ENCODE data around the gene SUSD2.
"Not testable (repeated sequence)": the region's sequence is repeated elsewhere in the genome, so short reads cannot be mapped to it uniquely, and the experiment has no call there.

DNA sequence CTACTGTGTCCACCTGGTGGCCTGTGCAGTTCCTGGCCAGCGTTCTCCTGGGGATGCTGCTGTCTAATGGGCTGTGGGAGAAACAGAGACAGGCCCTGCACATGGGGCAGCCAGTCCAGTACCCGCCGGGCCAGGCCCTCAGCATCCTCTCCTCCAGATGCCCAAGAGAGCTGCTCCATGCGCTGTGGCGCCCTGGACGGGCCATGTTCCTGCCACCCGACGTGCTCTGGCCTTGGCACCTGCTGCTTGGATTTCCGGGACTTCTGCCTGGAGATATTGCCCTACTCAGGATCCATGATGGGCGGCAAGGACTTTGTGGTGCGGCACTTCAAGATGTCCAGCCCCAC, 1.6 kb downstream of the SUSD2 start:
- TF ChIP-seq, protein P1, sequence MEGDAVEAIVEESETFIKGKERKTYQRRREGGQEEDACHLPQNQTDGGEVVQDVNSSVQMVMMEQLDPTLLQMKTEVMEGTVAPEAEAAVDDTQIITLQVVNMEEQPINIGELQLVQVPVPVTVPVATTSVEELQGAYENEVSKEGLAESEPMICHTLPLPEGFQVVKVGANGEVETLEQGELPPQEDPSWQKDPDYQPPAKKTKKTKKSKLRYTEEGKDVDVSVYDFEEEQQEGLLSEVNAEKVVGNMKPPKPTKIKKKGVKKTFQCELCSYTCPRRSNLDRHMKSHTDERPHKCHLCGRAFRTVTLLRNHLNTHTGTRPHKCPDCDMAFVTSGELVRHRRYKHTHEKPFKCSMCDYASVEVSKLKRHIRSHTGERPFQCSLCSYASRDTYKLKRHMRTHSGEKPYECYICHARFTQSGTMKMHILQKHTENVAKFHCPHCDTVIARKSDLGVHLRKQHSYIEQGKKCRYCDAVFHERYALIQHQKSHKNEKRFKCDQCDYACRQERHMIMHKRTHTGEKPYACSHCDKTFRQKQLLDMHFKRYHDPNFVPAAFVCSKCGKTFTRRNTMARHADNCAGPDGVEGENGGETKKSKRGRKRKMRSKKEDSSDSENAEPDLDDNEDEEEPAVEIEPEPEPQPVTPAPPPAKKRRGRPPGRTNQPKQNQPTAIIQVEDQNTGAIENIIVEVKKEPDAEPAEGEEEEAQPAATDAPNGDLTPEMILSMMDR (optimal IDR thresholded peaks at IDR 0.05 in 1 of 3, IDR thresholded peaks at IDR 0.05 in 1 of 3, conservative IDR thresholded peaks at IDR 0.05 in 1 of 3; ENCODE audit: extremely low read depth in 1 of 3, insufficient read depth in 2 of 3, low read length in 3 of 3) = not testable (repeated sequence)
- TF ChIP-seq EZH2 (IDR thresholded peaks at IDR 0.05; ENCODE audit: low read length) = not testable (repeated sequence)

Measured in keratinocyte (primary cell).